Dedifferentiated amniotic fluid mesenchymal stem cell (primary cell): ENCODE data around the gene TGM4.

ENCODE experiments used
- DNase-seq: peaks from one replicate; pipeline ENCODE4 v3.0.0-alpha.2; 2016; ENCODE audit errors: extremely low spot score

TGM4 gene

DNA sequence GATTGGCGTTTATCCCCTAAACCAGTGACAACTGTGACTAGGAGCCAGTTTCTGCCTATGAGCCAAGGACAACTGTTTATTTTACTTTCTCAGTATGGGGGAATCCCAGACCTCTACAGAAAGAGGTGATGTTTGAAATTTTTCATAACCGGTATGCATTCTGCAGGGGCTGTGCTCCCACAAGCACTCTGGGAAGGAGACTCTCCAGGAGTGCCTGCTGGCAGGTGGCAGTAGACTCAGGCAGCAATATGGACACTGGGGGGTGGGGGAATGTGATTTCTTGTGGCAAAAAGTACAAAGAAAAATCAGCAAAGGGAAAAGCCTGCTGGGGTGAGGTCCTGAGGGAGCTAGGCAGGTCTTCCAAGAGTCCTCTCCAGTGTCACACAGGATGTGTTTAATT is 5.9 kb downstream of the TGM4 start:
- DNase-seq: no peak

DNA sequence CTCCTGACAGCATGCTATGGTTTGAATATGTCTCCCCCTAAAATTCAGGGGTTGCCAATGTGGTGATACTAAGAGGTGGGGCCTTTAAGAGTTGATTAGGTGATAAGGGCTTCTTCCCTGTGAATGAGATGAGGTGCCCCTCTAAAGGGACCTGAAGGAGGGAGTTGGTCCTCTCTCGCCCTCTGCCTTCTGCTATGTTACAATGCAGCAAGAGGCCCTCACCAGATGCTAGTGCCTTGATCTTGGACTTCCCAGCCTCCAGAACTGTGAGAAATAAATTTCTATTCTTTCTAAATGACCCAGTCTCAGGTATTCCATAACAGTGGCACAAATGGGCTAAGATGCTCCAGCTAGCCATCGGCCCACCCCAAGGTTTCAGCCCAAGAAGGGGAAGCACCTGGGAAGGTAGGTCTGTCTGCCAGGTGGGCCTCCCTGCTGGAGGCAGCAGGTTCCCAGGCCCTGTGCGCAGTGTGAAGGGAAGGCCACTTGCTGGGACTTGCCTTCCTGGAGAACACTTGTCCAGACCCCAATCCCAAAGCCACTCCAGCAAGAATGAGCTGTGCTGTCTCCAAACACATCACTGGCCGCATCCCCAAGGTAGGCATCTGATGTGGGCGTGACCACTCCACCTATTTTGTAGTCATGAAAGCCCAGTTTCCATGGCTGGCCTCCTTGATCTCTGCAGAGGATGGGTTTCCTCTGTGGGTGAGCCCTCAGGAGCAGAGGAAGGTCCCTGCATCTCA is 9.0 kb downstream of the TGM4 start:
- no peak for DNase-seq

DNA sequence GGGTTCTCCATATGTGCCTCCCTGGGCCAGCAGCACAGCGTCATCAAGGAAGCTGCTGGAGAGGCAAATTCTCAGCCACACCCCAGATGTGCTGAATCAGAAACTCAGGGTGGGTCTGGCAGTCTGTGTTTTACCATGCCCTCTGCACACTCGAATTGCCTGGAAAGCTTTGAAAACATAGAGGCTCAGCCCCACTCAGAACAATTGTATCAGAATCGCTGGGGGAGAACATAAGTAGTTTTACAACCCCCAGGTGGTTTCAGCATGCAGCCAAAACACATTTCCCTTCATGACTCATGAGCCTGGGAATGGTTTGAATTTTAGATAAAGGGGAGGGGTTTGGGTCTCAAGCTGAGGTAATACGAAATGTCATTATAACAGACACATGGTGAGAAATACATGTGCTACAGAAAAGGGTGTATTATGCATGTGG is 9.6 kb downstream of the TGM4 start:
- DNase-seq: peak; percentile 64

DNA sequence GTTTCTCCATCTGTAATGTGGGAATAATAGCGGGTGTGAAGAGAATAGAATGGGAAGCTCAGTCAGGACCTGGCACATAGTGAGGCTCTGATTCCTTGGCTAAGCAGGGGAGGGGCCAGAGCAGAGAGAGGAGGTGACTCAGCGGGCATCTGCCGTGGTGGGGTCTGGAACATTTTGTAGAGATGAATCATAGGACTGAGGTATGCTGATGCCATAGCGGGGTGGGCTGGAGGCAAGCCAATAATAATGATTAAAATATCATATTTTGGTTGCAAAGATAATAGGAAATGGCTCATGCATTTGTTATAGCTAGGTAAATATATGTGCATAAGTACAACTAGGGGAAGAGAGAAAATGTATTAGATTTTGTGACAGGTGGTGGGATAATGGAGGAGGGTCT is 11.2 kb downstream of the TGM4 start:
- DNase-seq: peak; percentile 83

DNA sequence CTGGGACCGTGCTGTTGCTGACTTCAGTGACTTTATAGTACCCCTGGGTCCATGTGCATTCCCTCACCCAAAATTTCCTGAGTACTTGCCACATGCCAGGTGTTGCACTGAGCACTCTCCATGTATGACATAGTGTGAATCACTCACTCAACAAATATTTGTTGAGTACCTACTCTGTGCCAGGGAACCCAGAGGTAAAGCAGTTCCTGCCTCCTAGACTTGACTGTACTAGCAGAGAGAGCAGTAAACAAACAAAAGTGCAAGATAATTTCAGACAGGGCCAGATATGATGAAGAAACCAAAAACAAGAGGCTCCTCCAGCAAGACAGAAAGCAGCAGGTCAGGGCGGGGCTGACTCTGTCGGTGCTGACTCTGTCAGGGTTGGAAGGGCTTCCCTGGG is 12.2 kb downstream of the TGM4 start:
- no peak for DNase-seq

DNA sequence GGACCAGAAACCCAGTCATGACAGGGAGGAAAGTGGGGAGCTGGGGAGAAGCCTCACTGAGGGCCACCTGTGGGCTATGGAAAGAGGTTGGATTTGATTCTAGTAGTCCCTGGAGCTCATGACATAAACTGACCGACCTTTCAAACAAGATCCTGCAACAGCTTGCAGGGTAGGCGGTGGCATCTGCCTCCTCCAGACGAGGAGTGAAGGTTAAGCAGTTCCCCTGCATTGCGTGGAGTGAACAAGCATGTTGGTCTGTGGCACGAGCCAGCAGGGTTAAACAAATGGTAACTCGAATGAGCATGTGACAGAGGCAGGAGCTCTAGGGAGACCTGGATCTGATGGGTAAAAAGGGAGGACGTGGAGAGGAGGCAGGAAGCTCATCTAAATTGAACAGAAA is 12.7 kb downstream of the TGM4 start:
- no peak for DNase-seq

DNA sequence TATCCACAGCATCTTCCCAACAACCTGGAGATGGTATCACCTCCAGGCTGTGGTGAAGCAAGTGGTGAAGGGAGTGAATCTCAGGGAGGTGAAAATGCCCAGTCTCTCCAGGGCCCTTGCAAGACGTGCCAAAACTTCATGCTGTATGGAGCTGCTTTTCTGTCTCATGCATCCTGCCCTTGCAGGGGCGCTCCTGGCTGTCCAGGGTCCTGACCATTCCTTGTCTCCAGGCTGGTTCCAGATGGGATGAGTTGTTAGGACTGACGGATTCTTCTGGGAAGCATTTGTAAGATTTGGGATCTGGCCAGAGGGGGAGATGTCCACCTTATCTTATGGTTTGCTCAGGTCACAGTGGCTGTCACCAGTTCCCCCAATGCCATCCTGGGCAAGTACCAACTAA is 15.8 kb downstream of the TGM4 start:
- no peak for DNase-seq

DNA sequence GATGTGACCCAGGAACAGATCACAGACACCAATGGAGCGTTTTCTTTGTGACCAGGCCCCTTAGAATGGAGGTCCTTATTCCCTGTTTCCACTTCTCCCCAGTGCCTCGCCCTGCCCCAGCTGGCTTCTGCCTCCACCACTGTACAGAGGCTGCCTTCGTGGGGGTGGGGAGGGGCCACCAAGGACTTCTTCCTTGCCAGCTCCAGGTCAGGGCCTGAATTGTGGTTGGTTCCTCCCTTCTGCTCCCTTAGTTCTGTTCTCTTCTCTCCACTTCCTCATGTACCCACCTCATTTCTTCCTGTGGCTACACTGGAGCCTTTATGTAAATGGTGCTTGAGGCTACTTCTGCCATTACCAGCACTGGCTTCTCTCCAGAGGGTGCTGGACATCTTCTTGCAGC is 16.4 kb downstream of the TGM4 start:
- no peak for DNase-seq

DNA sequence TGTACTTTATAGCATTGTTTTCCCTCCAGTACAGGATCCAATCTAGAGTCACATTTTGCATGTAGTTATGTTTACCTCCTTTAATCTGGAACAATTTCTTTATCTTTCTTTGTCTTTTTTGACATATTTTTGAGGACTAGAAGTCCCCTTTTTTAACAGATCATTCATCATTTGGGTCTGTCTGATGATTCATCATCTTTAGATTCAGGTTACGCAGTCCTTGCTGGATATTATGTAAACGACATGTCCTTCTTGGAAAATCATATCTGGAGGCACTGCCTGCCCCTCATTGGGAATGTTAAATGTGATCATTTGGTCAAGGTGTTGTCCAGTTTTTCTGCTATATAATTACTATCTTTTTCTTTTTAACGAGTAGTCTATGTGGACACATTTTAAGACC is 18.3 kb downstream of the TGM4 start:
- no peak for DNase-seq

DNA sequence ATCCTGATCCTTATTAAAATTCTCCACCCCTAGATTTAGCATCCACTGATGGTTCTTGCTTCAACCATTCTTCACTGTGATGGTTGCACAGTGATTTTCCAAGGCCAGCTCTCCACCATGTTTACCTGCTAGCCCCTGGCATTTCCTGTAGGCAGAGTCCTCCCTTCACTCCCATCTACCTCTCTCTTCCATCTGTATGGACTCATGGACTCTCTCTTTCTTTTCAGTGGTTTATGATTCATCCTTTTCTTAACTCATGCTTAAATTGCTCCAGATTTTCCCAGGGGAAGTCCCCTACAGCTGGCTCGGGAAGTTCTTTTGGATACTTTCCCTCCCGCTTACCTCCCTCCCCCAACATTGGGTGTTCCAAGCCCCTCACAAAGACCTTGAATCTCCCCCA is 18.7 kb downstream of the TGM4 start:
- no peak for DNase-seq

DNA sequence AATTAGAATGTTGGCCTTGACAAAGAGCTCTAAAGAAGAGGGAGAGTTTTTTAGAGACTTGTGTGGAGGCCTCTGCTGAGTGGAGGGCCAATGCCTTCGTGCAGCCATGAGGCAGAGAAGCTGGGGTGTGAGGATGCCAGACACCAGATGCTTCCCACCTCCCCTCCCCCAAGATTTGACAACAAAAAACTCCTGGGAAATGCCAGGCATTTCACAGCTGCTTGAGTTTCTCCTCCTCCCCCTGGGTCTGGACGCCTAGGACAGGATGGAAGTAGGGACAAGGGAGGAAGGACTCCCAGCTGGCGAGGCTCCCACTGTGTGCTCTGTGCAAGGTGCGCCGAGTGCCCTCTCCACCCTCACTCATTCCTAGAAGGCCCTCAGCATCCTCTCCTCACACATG is 20.1 kb downstream of the TGM4 start:
- no peak for DNase-seq

DNA sequence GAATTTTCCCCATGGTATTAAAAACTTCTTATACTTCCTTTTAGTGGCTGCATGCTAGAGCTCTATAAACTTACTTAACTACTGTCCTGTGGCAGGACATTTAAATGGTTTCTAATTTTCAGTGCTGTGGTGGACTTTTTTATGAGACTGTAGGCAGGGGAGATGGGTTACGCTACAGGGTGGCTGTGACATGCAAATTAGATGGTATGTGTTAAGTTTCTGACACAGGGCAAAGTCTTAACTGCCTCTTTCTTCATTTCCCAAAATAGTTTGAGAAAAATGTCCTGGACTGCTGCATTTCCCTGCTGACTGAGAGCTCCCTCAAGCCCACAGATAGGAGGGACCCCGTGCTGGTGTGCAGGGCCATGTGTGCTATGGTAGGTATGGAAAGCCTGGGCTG is 22.0 kb downstream of the TGM4 start:
- DNase-seq: no peak

DNA sequence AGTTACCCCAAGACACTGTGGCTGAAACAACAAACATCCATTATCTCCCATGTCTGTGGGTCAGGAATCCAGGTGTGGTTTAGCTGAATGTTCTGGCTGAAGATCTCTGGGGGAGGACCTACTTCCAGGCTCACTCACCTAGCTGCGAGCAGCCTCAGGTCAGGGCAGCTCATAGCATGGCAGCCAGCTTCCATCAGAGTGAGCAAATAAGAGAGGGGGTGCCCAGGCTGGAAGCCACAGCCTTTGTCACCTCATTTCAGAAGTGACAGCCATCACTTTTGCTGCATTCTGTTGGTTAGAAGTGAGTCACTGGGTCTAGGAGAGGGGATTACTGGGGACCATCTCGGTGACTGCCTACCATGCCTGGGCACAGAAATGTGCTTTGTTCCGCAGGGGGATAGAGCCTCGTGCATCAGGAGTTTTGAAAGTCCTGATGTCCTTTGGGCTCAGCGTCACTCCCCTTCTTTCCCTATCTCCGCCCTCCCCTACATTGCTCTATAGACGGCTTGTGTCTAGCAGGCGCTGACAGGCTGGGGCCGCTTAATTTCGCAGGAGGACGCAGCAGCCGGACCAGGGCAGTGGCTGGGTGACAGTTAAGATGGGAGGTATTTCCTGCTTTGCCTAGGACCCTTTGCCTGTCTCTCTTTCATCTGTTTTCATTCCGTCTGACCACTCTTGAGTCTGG is 25.4 kb downstream of the TGM4 start:
- DNase-seq: no peak

DNA sequence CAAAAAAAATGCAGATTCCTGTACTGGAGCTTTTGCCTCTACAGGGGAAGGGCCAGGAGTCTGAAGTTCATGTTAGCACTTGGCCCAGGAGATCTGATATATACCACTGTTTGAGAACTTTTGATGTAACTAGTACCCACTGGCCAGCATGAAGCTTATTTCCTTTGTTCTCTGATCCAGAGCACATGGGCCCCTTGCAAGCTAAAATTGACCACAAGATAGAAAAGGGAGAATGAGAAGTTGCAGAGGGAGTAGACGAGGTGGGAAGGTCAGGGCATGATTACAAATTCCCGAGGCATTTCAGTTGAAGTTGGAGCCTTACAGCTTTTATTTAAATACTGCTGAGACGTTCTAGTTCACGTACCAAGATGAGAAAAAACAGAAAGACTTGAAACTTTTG is 28.2 kb downstream of the TGM4 start:
- DNase-seq: no peak

DNA sequence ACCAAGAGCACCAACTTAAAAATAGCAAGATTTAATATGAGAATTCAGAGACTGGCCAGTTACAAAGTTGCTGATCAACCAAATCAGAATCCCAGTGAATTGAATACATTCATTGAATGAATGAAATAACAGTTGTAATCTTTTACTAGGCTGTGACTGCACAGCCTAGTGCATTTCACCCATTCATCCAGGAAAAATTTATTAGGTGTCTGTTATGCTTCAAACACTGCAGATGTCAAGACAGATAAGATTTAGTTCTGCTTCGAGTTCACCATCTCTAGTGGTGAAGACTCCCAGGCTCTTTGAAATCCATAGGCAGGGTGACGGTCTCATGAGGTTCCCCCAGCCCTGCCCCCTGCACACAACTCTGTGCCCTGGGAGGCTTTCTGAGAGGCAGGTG is 28.9 kb downstream of the TGM4 start:
- no peak for DNase-seq

DNA sequence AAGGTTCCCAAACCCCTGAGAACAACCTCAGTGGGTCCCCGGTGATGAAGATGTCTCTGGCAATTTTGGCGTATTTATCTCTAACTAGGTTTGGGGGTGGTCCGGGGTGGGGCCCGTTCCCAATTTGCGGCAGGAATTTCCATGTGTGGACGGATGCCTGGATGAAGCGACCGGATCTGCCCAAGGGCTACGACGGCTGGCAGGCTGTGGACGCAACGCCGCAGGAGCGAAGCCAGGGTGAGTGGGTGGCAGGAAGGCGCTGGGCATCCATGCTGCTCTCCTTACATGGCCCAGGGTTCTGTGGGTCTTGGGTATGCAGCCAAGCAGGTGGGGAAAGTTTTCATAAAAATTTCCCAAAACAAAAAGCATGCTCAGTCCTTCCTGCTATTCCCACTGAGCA is 29.3 kb downstream of the TGM4 start:
- no peak for DNase-seq

DNA sequence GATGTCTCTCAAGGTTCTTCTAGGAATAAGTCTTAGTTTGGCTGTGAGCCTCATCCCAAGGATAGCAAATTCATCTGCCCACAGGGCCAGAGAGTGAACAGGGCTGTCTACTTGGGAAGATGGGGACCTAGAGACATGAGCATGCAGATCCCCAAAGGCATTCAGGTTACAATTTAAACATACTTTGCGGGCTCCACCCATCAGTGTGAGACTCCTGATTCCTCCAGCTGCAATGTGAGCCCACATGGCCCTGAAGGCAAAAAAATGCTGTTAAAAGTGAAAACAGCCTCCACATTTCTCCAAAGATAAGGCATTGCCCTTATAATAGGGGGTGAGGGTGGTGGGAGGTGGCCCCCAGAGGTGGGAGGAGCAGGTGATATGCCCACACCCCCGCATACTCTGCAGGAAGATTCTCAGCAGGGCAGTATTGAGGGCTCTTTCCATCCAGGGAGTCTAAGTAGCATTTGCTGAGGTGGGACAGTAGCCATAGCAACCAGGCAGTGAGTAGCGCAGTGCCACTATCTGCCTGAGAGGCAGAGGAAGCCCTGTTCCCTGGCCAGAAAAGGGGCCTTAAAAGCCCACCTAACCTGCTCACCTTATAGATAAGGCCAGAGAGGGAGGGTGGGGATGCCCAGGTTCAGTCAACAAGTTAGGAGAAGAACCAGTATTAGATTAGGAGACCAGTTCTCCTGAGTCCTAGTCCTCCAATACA is 31.2 kb downstream of the TGM4 start:
- DNase-seq: no peak

DNA sequence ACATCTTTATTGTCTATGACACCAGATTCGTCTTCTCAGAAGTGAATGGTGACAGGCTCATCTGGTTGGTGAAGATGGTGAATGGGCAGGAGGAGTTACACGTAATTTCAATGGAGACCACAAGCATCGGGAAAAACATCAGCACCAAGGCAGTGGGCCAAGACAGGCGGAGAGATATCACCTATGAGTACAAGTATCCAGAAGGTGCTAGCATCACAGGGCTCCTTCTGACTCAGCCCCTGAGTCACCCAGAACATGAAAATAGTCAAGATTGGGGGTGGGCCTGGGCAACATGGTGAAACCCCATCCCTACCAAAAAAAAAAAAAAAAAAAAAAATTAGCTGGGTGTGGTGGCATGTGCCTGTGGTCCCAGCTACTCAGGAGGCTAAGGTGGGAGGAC is 32.6 kb downstream of the TGM4 start:
- DNase-seq: no peak

DNA sequence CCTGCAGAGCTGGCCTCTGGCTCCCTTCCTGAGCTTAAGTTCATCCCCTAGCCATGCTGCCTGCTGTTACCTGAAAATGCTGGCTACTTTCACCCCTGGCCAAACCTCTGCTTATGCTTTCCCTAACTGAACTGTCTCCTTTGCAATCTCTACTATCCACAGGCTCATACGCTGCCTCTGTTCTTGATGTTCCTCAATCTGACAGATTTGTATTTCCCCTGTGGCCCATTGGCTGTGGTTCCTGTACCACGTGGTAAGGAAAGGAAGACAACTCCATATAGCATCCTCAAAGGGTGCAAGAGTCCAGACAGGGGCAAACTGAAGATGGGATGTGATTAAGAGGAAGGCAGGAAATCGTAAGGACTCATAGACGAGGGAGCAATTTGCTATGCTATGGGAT is 33.2 kb downstream of the TGM4 start:
- DNase-seq: no peak

DNA sequence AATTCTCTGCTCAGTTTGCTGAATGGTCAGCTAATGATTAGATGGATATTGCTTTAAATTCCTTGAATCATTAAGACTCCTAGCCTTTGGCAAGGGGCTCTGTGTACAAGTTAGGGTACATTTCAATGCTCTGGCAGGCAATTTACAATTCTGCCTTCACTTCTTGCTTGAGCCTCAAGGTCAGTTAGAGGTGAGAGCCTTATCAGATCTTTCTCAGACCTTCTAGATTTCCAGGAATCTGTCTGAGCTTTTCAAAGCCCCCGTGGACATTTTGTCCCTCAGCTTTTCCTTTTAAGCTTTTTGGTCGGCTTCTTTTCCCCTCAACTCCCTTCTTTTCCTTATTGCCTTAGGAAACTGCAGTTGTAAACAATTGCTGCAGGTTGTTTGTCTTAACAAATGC is 34.7 kb downstream of the TGM4 start:
- no peak for DNase-seq

DNA sequence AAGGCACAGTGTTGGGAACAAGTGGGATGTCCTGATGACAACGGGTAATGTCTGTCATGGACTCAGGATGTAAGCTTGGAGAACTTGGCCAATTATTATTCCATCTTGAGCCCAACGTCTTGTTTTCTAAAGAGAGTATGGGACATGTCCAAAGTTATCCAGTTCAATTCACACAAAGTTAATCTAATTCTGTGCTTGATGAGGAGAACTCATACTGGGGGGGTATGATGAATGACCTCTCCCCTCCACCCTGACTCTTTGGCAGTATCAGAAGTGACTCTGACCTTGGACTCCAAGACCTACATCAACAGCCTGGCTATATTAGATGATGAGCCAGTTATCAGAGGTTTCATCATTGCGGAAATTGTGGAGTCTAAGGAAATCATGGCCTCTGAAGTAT is 36.3 kb downstream of the TGM4 start:
- DNase-seq: no peak

DNA sequence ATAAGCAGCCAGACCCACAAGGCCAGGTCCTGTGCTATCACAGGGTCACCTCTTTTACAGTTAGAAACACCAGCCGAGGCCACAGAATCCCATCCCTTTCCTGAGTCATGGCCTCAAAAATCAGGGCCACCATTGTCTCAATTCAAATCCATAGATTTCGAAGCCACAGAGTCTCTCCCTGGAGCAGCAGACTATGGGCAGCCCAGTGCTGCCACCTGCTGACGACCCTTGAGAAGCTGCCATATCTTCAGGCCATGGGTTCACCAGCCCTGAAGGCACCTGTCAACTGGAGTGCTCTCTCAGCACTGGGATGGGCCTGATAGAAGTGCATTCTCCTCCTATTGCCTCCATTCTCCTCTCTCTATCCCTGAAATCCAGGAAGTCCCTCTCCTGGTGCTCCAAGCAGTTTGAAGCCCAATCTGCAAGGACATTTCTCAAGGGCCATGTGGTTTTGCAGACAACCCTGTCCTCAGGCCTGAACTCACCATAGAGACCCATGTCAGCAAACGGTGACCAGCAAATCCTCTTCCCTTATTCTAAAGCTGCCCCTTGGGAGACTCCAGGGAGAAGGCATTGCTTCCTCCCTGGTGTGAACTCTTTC is 39.6 kb downstream of the TGM4 start:
- DNase-seq: peak; percentile 58

DNA sequence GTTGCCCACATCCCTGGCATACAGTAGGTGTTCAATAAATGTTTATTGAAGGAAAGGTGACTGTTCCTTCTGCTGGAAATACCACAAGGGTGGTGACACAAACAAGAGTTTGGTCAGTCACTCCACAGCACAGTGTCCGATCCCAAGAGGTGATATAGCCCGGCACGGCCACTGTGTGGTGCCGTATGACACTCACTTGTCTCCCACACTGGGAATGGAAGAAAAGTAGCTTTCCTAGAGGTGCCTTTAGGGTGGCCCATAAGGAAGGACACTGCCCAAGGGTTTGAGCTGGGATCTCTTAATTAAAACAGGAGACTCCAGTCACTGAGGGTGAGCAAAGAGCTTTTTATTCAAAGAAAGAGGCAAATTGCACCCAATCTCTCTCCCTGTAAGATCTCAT is 40.5 kb downstream of the TGM4 start:
- DNase-seq: no peak
